ENCODE data around the gene RABGGTA.
A peak's percentile ranks its signal among the peaks of the same experiment; 100 is the strongest.

The RABGGTA gene

DNA sequence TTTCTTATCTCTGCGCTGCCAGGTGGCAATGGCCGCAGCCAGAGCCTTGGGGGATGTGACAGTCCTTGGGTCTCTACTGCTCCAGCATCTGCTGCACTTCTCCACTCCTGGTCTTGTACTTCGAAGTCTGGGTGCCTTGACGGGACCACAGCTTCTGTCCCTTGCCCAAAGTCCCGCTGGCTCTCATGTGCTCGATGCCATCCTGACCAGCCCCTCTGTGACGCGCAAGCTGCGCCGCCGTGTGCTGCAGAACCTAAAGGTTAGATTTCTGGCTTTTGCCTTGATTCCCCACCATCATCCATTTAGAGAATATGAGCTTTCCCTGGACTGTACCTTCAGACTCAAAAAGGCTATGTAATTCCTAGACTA, 32.6 kb upstream of the RABGGTA start:
- no peak for DNase-seq (ENCODE audit: low spot score)

GRCh38 chr14:24300326-24300980, 29.1 kb upstream of the RABGGTA start:
- no peak for DNase-seq (ENCODE audit: low spot score)

DNA sequence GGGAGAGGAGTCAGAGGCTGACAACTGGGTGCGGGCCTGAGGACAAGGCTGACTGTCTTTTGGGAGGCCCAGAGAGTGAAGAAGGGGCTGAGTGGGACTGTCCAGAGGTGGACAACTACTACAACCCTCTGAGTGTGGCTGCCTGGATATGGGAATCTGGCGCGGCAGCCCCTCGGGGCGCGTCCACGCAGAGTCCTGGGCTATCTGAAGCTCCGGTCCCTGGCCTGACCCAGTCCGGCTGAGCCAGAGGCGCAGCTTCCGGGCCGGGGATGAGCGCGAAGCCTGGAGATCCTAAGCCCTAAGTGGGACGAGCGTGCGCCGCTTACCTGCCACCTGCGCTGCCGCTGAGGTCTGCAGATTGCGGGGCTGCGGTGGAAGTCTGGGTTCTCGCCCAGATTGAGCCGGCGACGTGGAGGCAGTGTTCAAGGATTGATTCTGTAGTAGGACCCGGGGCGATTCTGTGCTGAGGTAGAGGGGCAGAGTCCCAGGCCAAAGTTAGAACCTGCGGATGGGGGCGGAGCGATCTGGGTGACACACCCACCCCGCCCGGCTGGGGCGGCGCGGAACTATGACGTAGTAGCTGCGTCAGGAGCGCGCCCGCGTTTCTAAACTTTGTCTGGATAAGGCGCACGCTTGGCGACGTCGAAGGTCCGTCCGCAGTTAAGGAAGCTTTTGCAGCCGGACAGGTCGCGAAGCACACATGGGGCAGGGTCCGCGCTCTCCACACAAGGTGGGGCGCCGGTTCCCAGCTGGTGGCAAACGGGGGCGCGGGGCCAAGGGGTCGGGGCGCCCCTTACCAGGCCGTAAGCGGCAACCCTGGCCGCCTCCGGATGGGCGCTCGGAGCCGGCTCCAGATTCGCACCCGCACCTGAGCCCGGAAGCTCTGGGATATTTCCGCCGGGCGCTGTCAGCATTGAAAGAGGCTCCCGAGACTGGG, 28.1 kb upstream of the RABGGTA start, which contains the start of the genes DHRS1 and NOP9:
Gene DHRS1 (minus strand): TSS at position 526 of the 937 bp plus-strand sequence. CDS start 674 bp downstream, outside the sequence.
Gene NOP9 (plus strand): TSS at position 596 of the 937 bp plus-strand sequence. CDS start 105 bp downstream, at position 701.
- DNase-seq (ENCODE audit: low spot score), result peak; percentile 92

GRCh38 chr14:24298892-24299254, 27.5 kb upstream of the RABGGTA start:
- no peak for DNase-seq (ENCODE audit: low spot score)

DNA sequence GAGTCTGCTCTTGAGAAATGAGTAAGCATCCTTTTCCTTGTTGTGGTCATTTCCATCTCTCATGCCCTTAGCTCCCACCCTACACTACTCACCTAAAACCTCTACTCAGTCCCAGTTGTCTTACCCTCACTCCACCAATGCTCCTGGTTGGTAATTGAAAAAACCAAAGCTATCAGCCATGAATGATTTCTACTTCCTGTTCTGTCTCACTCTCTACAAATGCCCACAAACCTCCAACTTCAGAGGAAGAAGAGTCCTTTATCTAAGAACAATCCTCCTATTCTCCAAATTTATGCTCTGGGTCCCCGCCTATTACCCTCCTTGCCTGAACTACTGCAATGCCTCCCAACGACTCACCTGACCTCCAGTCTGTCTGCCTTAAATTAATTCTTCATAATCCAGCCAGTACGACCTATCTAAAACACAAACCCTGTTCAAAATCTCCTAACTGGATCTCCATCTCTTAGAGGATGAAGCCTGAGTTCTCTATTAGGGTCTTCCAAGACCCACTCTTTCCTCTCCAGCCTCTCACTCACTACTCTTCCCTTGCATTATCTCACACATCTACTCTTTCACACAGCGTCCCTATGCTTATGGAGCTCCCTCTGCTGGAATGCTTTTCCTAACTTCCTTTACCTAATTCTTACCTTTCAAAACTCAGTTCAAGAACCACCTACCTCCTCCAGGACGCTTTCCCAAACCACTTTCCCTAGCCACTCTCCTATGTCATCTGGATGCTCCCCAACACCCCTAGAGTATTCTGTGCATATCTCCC, 26.0 kb upstream of the RABGGTA start:
- DNase-seq (ENCODE audit: low spot score), result peak; percentile 41

DNA sequence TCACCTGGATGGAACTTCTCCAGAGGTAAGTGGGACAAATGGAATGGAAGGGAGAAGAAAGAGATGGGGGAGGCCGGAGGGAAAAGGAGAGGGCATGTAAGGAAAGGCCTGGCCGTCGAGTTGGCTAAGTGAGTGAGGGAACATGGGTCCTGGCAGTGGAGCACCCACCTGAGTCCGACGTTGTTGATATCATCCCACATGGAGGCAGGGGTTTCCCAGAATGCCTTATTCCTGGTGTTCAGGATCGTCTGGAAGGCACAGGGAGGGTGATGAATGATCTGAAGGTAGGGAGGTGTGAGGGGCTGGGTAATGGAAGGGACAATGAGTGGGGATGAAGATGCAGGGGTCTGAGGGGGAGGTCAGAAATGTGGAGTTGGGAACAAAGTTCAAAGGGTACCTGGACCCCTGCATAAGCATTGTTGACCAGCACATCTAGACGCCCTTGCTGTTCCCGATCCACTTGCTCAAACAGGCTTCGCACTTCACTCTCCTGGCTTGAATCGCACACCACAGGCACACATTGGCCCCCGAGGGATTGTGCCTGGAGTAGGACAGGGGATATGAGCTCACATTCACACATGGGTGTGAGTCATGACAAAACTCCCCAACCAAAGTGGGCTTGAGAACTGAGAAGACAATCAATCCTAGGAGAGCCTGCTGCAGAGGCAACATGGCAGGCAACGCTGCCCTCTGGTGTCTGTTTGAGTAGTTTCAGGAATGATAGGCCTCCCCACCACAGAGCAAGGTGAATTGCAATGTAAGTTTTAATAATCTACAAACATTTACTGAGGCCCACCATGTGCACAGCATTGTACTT, 25.2 kb upstream of the RABGGTA start:
- DNase-seq (ENCODE audit: low spot score), result peak; percentile 85

DNA sequence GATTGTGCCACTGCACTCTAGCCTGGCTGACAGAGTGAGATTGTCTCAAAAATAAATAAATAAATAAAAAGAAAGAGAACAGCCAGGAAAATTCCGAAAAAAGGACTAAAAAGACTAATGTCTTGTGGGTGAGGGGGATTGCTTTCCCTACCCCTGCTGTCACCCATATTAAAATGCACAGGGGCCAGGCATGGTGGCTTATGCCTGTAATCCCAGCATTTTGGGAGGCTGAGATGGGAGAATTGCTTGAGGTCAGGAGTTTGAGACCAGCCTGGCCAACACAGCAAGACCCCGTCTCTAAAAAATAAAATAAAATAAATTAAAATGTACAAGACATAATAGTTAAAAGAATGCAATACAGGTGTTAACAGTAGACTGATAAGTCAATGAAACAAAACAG, 22.1 kb upstream of the RABGGTA start:
- no peak for DNase-seq (ENCODE audit: low spot score)

DNA sequence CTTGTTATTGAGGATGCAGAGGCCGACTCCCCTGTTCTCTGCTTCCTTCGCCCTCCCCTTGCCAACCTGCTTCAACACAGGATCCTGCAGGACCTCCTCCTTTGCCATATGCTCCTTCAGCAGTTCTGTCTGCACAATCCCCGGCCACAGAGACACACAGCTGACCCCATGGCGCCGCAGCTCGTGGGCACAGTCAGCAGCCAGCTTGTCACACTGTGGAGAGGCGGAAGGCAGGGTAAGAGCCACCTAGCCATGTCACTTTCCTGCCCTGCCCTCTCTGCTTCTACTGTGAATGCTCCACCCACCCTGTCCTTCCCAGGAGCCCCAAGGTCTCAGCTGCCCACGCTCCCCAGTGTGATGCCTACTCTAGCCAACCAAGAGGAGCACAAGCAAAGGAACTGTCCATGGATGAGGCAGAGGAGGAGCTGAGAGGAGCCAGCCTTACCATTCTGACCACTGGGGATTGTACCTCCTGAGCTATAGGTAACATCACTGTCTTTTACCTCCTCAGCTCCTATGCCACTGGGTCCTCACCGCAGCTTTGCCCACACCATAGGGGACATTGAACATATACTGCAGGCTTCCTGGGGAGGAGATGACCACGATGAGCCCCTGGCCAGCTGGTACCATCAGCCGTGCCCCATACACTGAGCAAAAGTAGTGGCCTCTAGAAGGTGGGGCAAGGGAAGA, 20.9 kb upstream of the RABGGTA start:
- DNase-seq (ENCODE audit: low spot score), result no peak

DNA sequence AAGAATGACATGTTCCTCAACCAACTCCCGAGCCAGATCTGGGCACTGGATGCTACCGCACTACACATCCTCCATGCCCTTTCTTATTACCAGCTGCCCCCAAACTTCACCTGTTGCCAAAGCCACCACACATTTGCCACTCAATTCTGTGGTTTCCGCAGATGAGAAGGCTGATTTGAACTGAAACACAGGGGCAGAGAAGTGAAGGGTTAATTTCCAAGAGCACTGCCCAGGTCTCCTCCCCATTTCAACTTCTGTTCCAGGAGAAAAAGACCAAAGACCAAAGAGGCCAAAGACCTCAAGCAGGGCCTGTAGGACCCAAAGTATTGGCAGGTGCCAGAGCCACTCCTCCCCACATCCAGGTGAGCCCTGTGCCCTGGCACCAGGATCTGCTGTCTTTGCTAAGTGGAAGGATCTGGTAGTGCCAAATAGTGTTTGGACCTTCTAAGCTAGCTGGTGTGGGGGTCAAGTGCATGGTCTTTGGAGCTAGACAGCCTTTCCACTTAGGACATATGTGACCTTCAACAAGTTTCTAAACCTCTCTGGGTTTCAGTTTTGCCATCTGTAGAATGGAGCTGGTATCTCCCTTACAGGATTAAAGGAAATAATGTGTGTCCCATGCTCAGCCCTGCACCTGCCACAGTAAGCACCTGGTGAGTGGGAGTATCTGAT, 20.2 kb upstream of the RABGGTA start:
- no peak for DNase-seq (ENCODE audit: low spot score)

DNA sequence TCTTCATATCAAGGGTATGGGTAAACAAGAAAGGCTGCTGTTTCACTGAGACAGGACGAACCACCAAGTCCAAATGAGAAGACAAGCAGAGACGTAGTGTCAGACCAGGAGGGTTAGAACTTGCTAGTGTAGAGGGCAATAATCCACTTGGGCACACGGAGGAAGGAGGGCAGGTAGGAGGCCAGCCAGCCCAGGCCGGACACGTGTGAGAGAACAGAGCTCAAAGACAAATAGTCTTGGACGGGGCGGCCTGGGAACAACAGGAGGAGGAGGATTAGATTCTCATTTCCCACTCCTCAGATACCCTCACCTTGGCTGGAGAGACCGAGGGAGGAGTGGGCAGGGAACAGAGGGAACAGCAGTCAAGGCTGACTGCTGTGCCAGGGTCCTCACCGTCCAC, 19.3 kb upstream of the RABGGTA start:
- DNase-seq (ENCODE audit: low spot score), result no peak

DNA sequence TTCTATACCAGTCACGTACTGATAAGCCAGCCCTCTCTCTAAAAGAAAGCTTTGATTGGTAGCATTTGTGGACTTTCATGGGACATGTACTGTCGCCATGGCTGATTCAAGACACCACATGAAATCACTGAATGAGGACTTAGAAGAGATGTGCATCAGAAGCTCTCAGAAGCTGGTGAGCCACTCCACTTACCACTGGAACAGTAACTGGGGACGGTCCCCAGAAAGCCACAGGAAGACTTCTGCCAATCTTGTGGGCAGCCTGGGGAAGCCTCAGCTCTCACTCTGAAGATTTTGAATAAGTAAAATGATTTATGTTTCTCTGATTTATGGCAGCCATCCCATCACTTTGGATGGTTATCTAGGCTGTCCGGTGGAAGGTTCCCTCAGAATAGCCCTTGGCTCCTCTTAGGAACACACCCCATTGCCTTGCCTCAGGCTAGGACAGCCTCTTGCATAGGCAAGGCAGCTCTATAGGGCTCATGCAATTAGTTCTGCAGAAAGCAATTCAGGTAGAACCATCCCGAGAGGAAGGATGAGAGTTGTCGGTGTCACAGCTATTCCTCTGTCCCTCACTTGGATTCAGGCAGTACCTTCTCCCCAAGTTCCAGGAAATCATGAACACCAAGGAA, 18.4 kb upstream of the RABGGTA start:
- no peak for DNase-seq (ENCODE audit: low spot score)

GRCh38 chr14:24286996-24287395, 15.6 kb upstream of the RABGGTA start:
- DNase-seq (ENCODE audit: low spot score), result no peak

- DNase-seq (ENCODE audit: low spot score), result no peak
Observed at GRCh38 chr14:24285351-24285750, 14.0 kb upstream of the RABGGTA start.

DNA sequence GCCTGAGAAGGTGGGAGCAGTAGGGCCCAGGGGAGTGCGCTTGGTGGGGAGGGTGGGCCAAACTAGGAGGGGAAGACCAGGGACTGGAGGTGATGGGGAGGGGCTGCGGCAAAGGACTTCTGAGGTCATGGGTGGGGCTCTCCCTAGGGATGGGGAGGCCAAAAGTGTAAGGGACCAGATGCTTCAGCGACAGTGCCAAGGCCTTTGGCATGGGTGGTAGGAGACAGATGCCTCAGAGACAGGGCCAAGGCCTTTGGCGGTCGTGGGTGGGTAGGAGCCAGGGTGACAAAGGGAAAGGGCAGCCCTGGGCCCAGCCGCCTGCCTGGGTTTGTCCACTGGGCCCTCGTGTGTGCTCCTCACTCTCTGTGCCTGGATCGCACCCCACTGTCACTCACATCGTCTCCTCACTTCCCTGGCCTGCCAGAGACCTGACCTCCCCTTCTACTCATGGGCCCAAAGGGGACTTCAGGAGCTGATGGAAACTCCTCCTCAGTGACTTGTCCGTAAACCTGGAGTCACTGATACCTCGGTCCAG, 13.2 kb upstream of the RABGGTA start:
- DNase-seq (ENCODE audit: low spot score), result no peak

DNA sequence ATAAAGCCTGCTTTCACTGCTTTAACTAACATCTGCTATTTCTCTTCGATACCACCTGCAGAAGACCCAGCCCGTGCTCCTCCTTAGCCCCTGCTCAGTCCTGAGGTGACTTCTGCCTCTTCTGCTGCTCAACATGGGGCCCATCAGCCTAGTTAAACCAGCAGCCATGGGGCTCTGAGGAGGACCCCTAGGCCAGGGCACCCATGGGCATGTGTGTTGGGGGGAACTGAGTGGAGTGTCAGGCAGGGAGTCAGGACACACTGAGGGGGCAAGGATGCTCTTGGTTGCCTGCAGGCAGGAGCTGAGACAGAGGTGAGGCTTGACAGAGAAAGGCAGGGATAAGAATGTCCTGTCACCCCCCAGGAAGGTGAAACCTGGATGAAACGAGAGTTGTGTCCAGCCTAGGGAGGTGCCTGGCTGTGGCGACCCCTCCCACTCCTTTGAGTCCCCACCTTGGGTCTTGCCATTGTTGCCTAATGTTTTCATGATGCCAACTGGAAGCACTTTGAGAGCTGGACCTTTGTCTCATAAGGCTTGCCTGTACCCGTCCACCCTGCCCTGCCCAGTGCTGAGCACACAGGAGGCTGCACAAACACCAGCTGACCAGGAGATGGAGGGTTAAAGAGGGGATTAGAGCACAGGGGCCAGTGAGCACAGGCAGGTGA, 12.5 kb upstream of the RABGGTA start:
- no peak for DNase-seq (ENCODE audit: low spot score)

DNA sequence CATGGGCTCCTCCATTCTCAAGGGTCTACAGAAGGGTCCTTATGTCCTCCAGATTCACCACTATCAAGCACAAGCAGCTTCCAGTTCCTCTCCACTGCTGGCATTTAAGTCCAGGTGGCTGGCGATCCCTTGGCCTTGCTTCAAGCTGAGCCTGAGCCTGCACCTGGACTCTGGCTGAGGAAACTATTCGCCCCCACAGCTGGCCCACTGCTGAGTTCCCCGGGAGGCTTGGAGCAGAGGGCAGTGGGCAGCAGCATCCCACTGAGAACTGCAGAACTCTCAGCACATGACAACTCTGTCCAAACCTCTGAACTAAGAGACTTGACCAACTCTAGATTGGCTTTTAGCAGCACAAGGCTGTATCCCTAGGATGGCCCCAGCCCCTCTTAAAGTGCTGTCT, 11.3 kb upstream of the RABGGTA start:
- DNase-seq (ENCODE audit: low spot score), result no peak

GRCh38 chr14:24281636-24282035, 10.2 kb upstream of the RABGGTA start:
- no peak for DNase-seq (ENCODE audit: low spot score)

- no peak for DNase-seq (ENCODE audit: low spot score)
Observed at GRCh38 chr14:24280797-24281460, 9.5 kb upstream of the RABGGTA start.

All from NAMALWA (cell line).